ENCODE results near the gene NFXL1. TPM values are rescaled to one million over a fixed set of nuclear protein-coding genes. Genes with fewer than 3 reads are reported as not detected.

The NFXL1 gene
- total RNA-seq (1 to 10 TPM; 9.0 to 9.9 TPM), total RNA-seq (7.3 to 40.8 (median 21.0) reads per million in 172 experiments)
- 8.5 TPM for polyA plus RNA-seq (2013, experiment 1 of 2)
- polyA plus RNA-seq (2013, experiment 2 of 2), result 9.6 TPM

DNA sequence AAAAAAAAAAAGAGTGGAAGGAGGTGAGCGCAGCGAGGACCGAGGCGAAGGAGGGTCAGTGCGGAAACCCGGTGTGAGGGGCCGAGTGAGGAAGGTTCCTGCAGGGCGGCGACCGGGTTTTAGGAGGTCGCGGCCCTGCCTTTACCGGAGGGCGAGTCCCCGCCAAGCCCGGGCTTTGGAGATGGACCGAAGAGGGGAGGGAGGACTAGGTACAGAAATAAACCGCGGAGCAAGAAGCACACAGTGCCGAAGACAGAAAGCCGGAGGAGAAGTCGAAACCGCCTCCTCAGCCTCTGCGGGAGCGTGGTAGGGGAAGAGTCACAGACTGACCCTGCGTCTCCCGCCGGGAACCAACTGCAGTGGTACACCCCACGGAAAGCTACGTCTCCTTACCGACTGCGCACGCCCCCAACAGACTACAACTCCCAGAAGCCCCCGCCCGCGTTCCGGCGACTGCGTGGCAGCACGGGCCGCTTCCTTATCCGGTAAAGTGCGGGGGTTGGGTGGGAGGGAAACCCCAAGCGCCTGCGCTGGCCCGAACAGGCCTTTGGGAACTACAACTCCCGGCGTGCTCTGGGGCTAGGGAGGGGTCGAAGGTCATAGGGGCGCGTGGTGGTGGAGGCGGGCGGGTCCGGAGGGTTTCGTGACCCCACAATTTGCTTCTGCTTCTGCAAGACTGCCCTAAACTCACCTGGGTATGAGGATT lies at the start of gene NFXL1:
NFXL1 (minus strand) TSS at position 364 of the 706 bp plus-strand sequence. CDS start 380 bp downstream, outside the sequence.
- POLR2A ChIA-PET, result interaction anchor here (0.6 to 1.1 kb wide), 8 partner anchors 9 to 451 kb away, joined by 3 to 7 read pairs (median 4); partner anchors contain the start of genes COMMD8 and SLAIN2

DNA sequence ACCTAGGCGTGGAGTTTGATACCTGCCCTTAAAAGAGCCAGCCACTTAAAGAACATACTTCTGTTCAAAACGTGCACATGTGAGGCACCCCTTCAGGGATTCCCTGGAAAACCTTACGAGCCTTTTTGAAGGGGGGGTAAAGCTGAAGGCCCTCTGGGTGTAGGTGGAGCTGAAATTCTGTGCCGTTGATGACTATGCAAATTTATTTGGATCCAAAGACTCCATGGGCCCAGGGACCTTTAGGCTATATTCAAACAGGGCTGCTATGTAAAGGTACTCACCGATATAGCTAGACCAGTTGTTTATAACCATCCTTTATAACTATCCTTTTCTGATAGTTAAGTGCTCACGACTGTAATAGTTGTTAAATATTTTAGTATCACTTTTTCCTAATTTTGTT lies 40.3 kb upstream of the NFXL1 start:
- H3K9me3 ChIP-seq (ENCODE audit: control insufficient read depth in 1 of 2, insufficient read depth in 1 of 2, low read length in 2 of 2), result peaks cover 0 to 5% of the 10 kb centered on the region in 2 experiments
- no peak overlapping the region for H3K4me3 ChIP-seq (ENCODE audit: low read length)
- no peaks in the 10 kb centered on the region for H3K36me3 ChIP-seq (ENCODE audit: insufficient read depth, low read length)
- no peak for DNase-seq
- Mint-ChIP-seq H3K4me1 (ENCODE audit: low read depth) (no peaks in the 10 kb centered on the region), H3K36me3 (ENCODE audit: low read depth) (no peaks in the 10 kb centered on the region), H3K4me3 (no peak overlapping the region), H3K27ac (no peak overlapping the region), H3K27me3 (no peaks in the 10 kb centered on the region), H3K9me3 (no peaks in the 10 kb centered on the region)
- TF ChIP-seq, protein P1, sequence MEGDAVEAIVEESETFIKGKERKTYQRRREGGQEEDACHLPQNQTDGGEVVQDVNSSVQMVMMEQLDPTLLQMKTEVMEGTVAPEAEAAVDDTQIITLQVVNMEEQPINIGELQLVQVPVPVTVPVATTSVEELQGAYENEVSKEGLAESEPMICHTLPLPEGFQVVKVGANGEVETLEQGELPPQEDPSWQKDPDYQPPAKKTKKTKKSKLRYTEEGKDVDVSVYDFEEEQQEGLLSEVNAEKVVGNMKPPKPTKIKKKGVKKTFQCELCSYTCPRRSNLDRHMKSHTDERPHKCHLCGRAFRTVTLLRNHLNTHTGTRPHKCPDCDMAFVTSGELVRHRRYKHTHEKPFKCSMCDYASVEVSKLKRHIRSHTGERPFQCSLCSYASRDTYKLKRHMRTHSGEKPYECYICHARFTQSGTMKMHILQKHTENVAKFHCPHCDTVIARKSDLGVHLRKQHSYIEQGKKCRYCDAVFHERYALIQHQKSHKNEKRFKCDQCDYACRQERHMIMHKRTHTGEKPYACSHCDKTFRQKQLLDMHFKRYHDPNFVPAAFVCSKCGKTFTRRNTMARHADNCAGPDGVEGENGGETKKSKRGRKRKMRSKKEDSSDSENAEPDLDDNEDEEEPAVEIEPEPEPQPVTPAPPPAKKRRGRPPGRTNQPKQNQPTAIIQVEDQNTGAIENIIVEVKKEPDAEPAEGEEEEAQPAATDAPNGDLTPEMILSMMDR (IDR thresholded peaks at IDR 0.05), result no peak
- ChIA-PET POLR2A (no interaction called here), CTCF (no interaction called here)
- no peaks in the 10 kb centered on the region for H3K27me3 ChIP-seq (ENCODE audit: control insufficient read depth in 1 of 2, insufficient read depth in 2 of 2, low read length in 2 of 2)
- ATAC-seq (ENCODE audit: poor library complexity), result no peak
- intact Hi-C loops (cut with DNase I, micrococcal nuclease), result no loop called here
- no peaks in the 10 kb centered on the region for H3K4me1 ChIP-seq (ENCODE audit: insufficient read depth, low read length)
- H3K27ac ChIP-seq (ENCODE audit: low read depth in 1 of 2, low read length in 2 of 2), result no peak overlapping the region

More for the DNA sequence above, at the start of gene NFXL1:
- Histone ChIP-seq H3K36me3 (ENCODE audit: insufficient read depth, low read length) (peaks cover 10% of the 10 kb centered on the region), H3K27me3 (ENCODE audit: control insufficient read depth in 1 of 2, insufficient read depth in 2 of 2, low read length in 2 of 2) (no peaks in the 10 kb centered on the region), H3K27ac (ENCODE audit: low read depth in 1 of 2, low read length in 2 of 2) (peak within 1 kb of the TSS; percentile 62 to 67), H3K4me1 (ENCODE audit: insufficient read depth, low read length) (peaks cover 14% of the 10 kb centered on the region), H3K4me3 (ENCODE audit: low read length) (peak within 1 kb of the TSS; percentile 88), H3K9me3 (ENCODE audit: control insufficient read depth in 1 of 2, insufficient read depth in 1 of 2, low read length in 2 of 2) (no peaks in the 10 kb centered on the region)
- TF ChIP-seq, protein P1 (IDR thresholded peaks at IDR 0.05), result no peak
- DNase-seq (peak; percentile 92 to 97 (median 95)), ATAC-seq (ENCODE audit: poor library complexity) (peak; percentile 95)
- no peaks in the 10 kb centered on the region for H3K9me3 Mint-ChIP-seq
- intact Hi-C loops (cut with DNase I, micrococcal nuclease), result loop anchor here (1.0 to 10.0 kb wide), 6 partner anchors 220 to 920 kb away; partner anchors contain the start of genes OCIAD1 (in 2 of the 2), COMMD8 (in 1 of the 2), SLAIN2 (in 1 of the 2) and TXK (in 1 of the 2)
- peaks cover 29% of the 10 kb centered on the region for H3K36me3 Mint-ChIP-seq (ENCODE audit: low read depth)
- CTCF ChIA-PET, result no interaction called here
- H3K27me3 Mint-ChIP-seq, result no peaks in the 10 kb centered on the region
- H3K27ac Mint-ChIP-seq, result peak within 1 kb of the TSS; percentile 95
- peak within 1 kb of the TSS; percentile 96 for H3K4me3 Mint-ChIP-seq
- peaks cover 47% of the 10 kb centered on the region for H3K4me1 Mint-ChIP-seq (ENCODE audit: low read depth)

DNA sequence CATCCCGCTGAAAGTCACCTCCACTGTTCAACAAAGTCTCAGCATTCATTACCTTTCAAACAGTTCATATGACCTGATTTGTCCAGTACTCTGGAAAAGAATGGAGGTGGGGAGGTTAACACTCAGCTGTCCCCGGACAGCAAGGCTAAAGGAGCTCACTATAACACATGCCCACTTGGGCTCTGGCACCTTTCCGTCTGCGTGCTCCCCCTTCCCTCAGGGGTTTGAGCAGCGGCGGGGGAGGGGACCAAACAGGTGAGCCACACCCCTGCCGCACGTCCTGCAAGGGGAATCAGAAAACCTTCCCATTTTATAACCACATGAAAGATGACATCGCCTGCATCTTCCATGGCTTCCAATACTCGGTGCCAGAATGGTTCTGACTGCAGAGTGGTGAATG lies 39.9 kb upstream of the NFXL1 start:
- DNase-seq, result no peak
- intact Hi-C loops (cut with DNase I, micrococcal nuclease), result no loop called here
- CTCF ChIA-PET, result no interaction called here
- no peak for ATAC-seq (ENCODE audit: poor library complexity)
- no peaks in the 10 kb centered on the region for H3K27me3 ChIP-seq (ENCODE audit: control insufficient read depth in 1 of 2, insufficient read depth in 2 of 2, low read length in 2 of 2)
- H3K27ac ChIP-seq (ENCODE audit: low read depth in 1 of 2, low read length in 2 of 2), result no peak overlapping the region
- H3K4me3 Mint-ChIP-seq, result no peak overlapping the region
- POLR2A ChIA-PET, result no interaction called here
- peaks cover 0 to 5% of the 10 kb centered on the region in 2 experiments for H3K9me3 ChIP-seq (ENCODE audit: control insufficient read depth in 1 of 2, insufficient read depth in 1 of 2, low read length in 2 of 2)
- no peaks in the 10 kb centered on the region for H3K27me3 Mint-ChIP-seq
- no peaks in the 10 kb centered on the region for H3K36me3 ChIP-seq (ENCODE audit: insufficient read depth, low read length)
- H3K9me3 Mint-ChIP-seq, result no peaks in the 10 kb centered on the region
- TF ChIP-seq, protein P1 (IDR thresholded peaks at IDR 0.05), result no peak
- H3K27ac Mint-ChIP-seq, result no peak overlapping the region
- no peaks in the 10 kb centered on the region for H3K4me1 ChIP-seq (ENCODE audit: insufficient read depth, low read length)
- no peaks in the 10 kb centered on the region for H3K4me1 Mint-ChIP-seq (ENCODE audit: low read depth)
- no peaks in the 10 kb centered on the region for H3K36me3 Mint-ChIP-seq (ENCODE audit: low read depth)
- H3K4me3 ChIP-seq (ENCODE audit: low read length), result no peak overlapping the region

Data from CD4-positive, alpha-beta T cell (primary cell).